ENCODE results near the gene SLIT3. TPM values are rescaled to one million over a fixed set of nuclear protein-coding genes. Genes with fewer than 3 reads are reported as not detected.

Gene SLIT3
- total RNA-seq, 2 experiments from 2014 or later, result not detected

DNA sequence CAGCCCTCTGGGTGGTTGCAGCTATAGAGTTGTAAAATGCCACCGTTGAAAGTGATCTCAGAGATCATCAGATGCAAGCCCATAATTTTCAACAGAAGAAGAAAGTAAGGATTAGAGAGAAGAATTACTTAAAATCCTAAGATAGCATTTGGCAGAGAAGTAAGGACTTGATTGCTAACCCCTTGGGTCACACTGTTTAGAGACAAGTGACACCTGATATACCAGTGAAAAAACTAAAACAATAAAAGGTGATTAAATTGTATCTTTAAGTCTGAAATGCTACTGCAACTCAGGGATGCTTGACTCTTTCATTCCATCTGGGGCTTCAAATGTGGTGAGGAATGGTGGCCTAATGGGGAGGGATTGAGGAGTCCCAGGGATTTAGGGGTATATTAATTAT lies 440.9 kb downstream of the SLIT3 start:
- ChIA-PET POLR2A (no interaction called here), CTCF (no interaction called here)
- H3K27ac Mint-ChIP-seq, result no peak overlapping the region
- no peak for TF ChIP-seq CTCF (IDR thresholded peaks at IDR 0.05)
- no peaks in the 10 kb centered on the region for H3K27me3 Mint-ChIP-seq
- intact Hi-C loops (cut with DNase I, micrococcal nuclease), result no loop called here
- H3K4me1 Mint-ChIP-seq (ENCODE audit: low read depth), result no peaks in the 10 kb centered on the region
- no peaks in the 10 kb centered on the region for H3K9me3 Mint-ChIP-seq
- H3K4me1 ChIP-seq (ENCODE audit: insufficient read depth, low read length), result no peaks in the 10 kb centered on the region
- ATAC-seq (ENCODE audit: poor library complexity), result no peak
- no peak overlapping the region for H3K4me3 ChIP-seq (ENCODE audit: low read length)
- H3K27ac ChIP-seq (ENCODE audit: low read depth in 1 of 2, low read length in 2 of 2), result no peak overlapping the region
- no peak for DNase-seq
- H3K27me3 ChIP-seq (ENCODE audit: control insufficient read depth in 1 of 2, insufficient read depth in 2 of 2, low read length in 2 of 2), result no peaks in the 10 kb centered on the region
- H3K36me3 Mint-ChIP-seq (ENCODE audit: low read depth), result no peaks in the 10 kb centered on the region
- H3K9me3 ChIP-seq (ENCODE audit: control insufficient read depth in 1 of 2, insufficient read depth in 1 of 2, low read length in 2 of 2), result peaks cover 0 to 4% of the 10 kb centered on the region in 2 experiments
- H3K4me3 Mint-ChIP-seq, result no peak overlapping the region
- H3K36me3 ChIP-seq (ENCODE audit: insufficient read depth, low read length), result no peaks in the 10 kb centered on the region

DNA sequence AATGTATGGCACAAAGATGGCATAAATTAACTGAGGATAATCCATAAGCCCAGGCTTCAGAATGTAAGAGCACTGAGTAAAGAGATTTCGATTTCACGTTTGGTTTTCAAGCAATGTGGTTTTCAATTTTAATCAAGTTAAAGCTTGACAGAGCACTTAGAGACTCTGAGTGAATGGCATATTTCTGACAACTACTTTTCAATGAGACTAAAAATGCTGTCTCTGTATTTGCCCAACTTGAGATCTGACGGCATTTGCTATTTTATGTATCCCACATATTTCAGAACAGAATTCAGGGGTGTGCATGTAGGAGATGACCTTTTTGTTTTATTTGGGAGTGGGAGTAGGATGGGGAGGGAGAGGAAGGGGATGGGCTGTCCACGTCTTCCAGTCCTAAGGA lies 441.5 kb downstream of the SLIT3 start:
- POLR2A ChIA-PET, result no interaction called here
- Mint-ChIP-seq H3K27me3 (no peaks in the 10 kb centered on the region), H3K4me3 (no peak overlapping the region), H3K9me3 (no peaks in the 10 kb centered on the region), H3K27ac (no peak overlapping the region), H3K4me1 (ENCODE audit: low read depth) (no peaks in the 10 kb centered on the region), H3K36me3 (ENCODE audit: low read depth) (no peaks in the 10 kb centered on the region)
- no peaks in the 10 kb centered on the region for H3K27me3 ChIP-seq (ENCODE audit: control insufficient read depth in 1 of 2, insufficient read depth in 2 of 2, low read length in 2 of 2)
- peaks cover 0 to 4% of the 10 kb centered on the region in 2 experiments for H3K9me3 ChIP-seq (ENCODE audit: control insufficient read depth in 1 of 2, insufficient read depth in 1 of 2, low read length in 2 of 2)
- CTCF ChIA-PET, result no interaction called here
- ATAC-seq (ENCODE audit: poor library complexity) (no peak), DNase-seq (no peak)
- H3K4me1 ChIP-seq (ENCODE audit: insufficient read depth, low read length), result no peaks in the 10 kb centered on the region
- intact Hi-C loops (cut with DNase I, micrococcal nuclease), result no loop called here
- no peak overlapping the region for H3K4me3 ChIP-seq (ENCODE audit: low read length)
- no peaks in the 10 kb centered on the region for H3K36me3 ChIP-seq (ENCODE audit: insufficient read depth, low read length)
- H3K27ac ChIP-seq (ENCODE audit: low read depth in 1 of 2, low read length in 2 of 2), result no peak overlapping the region
- no peak for TF ChIP-seq CTCF (IDR thresholded peaks at IDR 0.05)

DNA sequence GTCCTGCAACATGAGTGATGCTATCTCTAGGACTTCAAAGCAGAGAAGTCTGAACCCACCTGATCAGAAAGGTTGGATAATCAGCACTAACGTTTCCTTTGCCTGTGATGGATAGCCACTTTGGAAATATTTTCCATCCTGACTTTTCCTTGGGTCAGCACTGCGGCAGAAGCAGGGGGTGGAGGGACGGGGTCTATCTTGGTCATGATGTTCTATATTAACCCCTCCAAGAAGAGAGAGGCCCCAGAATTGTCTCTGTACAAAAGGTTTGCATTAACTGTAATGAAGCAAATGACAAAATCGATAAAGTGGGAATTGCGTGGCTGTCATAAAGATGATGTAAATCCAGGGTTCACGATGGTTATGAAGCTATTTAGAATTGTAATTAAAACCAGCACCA lies 441.9 kb downstream of the SLIT3 start:
- CTCF ChIA-PET, result no interaction called here
- Histone ChIP-seq H3K27ac (ENCODE audit: low read depth in 1 of 2, low read length in 2 of 2) (no peak overlapping the region), H3K4me1 (ENCODE audit: insufficient read depth, low read length) (no peaks in the 10 kb centered on the region), H3K27me3 (ENCODE audit: control insufficient read depth in 1 of 2, insufficient read depth in 2 of 2, low read length in 2 of 2) (no peaks in the 10 kb centered on the region), H3K9me3 (ENCODE audit: control insufficient read depth in 1 of 2, insufficient read depth in 1 of 2, low read length in 2 of 2) (peaks cover 0 to 4% of the 10 kb centered on the region in 2 experiments), H3K4me3 (ENCODE audit: low read length) (no peak overlapping the region), H3K36me3 (ENCODE audit: insufficient read depth, low read length) (no peaks in the 10 kb centered on the region)
- no peak overlapping the region for H3K4me3 Mint-ChIP-seq
- H3K36me3 Mint-ChIP-seq (ENCODE audit: low read depth), result no peaks in the 10 kb centered on the region
- H3K4me1 Mint-ChIP-seq (ENCODE audit: low read depth), result no peaks in the 10 kb centered on the region
- H3K27ac Mint-ChIP-seq, result no peak overlapping the region
- no peak for ATAC-seq (ENCODE audit: poor library complexity)
- no peak for DNase-seq
- no peaks in the 10 kb centered on the region for H3K9me3 Mint-ChIP-seq
- intact Hi-C loops (cut with DNase I, micrococcal nuclease), result no loop called here
- no peak for TF ChIP-seq CTCF (IDR thresholded peaks at IDR 0.05)
- POLR2A ChIA-PET, result no interaction called here
- no peaks in the 10 kb centered on the region for H3K27me3 Mint-ChIP-seq
